Mucosa of gallbladder (tissue), 1 donor: ENCODE results near the gene RAPGEF1. TPM values are rescaled to one million over a fixed set of nuclear protein-coding genes. Genes with fewer than 3 reads are reported as not detected.

Experiments
- DNase-seq: peaks from one replicate; pipeline ENCODE4 v3.0.0-alpha.2; 2020; ENCODE audit warnings: low spot score
- total RNA-seq: library from RNA; stranded (reverse); gene quantifications from one replicate; pipeline ENCODE4 v1.2.1, GENCODE V29; 2021
- donor health status: DM: no; HTN: no; CAD: no.

The RAPGEF1 gene
- total RNA-seq, 1 donor from 2014 or later: 75.9 TPM

GRCh38 chr9:131606896-131607567, 132.8 kb downstream of the RAPGEF1 start:
- no peak for DNase-seq

- DNase-seq: peak; percentile 89
Measured at GRCh38 chr9:131605770-131606590, 133.9 kb downstream of the RAPGEF1 start.

GRCh38 chr9:131603711-131604439, 136.0 kb downstream of the RAPGEF1 start:
- no peak for DNase-seq

DNA sequence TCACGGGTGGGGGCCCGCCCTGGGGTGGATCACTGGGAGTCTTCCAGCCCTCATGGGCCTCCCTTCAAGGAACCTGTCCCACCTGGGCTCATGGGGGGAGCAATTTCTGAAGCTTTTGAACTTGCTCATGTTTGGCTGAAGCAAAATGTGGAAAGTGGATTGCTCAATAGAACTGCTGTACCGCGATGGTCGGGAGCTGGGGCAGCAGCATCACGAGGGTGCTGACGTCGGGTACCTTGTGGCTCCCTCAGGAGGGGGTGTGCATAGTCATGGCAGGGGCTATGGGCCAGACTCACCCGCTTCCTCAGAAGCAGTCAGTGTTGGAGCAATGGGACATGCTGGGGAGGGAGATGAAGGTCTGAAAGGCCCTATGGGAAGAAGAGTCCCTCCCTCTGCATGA, 136.7 kb downstream of the RAPGEF1 start:
- DNase-seq: no peak

GRCh38 chr9:131601683-131602181, 138.1 kb downstream of the RAPGEF1 start:
- peak; percentile 29 for DNase-seq

GRCh38 chr9:131598121-131598520, 141.8 kb downstream of the RAPGEF1 start:
- DNase-seq: peak; percentile 45

DNA sequence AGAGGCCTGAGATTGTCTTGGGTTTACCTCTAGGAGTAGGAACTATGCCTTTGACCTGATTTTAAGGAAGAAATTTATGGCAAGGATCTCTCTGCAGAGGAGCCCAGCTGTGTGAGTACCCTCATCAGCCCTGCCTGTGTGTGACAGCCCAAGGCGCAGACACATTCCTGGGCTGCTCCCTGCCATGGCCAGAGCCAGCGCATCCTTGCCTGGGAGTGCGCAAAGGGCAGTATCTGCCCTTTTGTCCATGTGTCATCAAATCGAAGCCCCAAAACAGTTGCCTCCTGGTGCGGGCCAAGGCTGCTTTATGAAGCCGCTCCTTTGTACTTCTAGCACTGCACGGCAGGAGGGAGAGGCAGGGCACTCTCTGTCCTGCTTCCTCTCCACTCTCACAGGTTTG, 142.6 kb downstream of the RAPGEF1 start:
- no peak for DNase-seq

- no peak for DNase-seq
Measured at GRCh38 chr9:131596430-131596743, 143.5 kb downstream of the RAPGEF1 start.

DNA sequence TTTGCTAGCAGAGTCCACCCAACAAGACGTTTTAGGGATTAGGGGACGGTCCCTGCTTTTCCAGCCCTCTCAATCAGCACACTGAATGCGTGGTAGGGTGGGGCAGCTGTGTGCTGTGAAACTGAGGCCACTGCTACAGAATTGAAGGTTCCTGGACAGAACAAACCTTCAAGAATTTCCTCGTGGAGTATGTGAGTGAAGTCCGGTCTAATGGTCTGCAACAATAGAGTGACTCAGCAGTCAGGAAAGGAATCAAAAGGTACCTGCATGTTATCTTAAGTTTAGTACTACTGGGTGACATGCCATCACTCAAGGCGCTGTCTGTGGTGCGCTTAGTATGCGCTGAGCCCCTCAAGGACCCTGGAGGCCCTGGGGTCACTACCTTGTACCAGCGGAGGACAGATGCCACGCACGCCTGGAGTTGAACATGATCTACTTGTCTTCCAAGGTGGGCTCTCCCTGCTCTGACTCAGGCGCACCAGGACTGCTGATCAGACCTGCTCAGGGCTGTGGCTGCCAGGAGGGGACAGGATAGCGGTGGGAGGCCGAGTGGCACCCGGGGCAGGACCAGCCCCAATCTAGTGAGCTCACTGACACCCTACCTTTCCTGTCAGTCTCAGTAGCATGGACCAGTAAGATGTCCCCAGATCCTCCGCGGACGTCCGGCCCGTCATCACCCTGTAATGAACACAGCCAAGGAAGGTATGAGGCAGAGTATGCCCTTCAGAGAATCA, 144.0 kb downstream of the RAPGEF1 start:
- no peak for DNase-seq

DNA sequence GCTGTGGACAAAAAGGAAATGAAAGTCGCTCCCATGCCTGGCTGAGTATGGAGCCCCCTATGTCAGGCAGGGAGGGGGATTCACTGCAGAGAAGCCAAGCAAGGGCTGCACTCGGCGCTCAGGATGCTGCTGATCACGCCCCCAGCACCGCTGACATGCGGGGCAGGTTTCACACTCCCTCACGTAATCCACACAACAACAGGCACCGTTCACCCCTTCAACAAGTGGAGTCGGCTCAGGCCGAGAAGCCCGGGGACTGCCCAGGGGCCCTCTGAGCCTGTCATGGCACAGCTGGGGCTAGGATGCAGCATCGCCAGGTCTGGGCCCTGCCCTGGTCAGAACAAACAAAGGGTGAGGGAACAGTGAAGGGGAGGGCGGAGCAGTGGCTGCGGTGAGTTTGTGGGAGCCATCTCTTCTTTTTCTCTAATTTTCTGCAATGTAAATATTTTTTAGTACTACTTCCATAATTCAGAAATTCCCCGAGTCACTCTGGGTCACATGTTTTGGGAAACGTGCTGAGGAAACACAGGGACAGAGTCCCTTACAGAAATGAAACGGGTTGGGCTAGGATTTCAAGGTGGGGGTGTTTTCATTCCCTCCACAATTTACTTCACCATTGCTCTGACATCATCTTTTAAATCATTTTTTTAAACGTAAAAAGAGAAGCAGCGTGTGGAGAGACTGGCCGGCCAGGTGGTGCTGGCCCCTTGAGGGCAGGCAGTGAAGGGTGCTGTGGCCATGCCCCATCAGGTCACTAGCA, 144.8 kb downstream of the RAPGEF1 start:
- no peak for DNase-seq

DNA sequence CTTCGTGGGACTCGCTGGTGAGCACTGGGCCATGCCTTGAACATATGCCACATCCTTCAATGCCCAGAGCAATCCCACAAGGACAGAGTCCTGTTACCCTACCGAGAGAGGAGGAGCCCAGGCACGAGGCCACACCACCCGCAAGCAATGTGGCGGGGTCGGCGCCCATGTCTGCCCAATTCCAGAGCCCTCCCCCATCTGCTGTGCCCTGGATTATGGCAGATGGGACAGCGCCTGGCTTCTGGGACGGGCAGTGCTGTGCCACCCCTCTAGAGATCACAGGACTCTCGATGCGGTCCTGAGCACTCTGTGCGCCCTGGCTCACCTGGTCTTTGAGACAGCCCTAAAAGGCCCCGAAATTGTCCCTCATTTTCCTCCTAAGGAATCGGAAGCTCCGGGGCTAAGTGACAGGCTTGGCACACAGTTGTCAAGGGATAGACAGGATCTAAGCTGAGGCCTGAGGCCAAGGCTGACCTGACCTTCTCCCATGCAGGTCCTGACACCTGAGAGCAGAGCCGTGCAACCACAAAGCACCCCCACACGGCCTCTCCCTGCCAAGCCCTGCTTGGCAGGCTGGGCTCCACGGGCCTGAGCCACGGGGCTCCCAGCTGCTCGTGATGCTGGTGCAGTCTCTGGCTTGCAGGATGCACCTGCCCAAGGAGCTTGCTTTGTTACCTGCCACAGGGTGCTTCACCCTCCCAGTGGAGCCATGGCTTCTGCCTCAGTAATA, 145.8 kb downstream of the RAPGEF1 start:
- no peak for DNase-seq

DNA sequence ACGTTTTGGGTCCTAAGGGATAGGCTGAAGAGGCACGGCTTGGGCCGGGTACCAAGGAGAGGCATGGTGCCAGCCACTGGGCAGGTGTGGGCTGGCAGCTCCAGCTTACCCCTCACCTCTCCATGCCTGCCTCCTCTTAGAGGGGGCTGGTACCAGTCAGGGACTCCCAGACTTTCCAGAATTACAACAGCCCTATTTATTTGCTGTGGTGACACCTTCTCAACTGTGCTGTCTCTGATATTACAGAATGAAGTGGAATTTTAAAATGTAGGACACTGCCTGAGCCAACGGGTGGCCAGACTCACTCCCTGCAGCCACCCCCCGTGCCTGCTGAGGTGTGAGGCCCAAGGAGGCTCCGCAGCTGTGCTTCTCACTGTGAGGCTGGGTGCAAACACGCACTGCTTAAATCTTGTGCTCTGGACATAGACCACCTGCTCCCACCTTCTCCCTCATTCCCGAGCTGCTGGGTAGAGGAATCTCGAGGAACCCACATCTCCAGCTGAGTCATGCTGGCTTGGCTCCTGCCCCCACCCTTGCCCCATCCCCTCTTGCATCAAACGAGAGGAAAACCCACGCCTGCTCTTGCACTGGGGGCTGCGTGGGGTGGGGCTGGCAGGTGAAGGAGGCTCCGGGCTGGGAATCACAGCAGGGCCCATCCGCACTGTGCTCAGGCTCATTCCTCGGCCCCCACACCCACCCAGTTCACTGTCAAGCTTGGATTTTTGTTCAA, 146.6 kb downstream of the RAPGEF1 start:
- no peak for DNase-seq

DNA sequence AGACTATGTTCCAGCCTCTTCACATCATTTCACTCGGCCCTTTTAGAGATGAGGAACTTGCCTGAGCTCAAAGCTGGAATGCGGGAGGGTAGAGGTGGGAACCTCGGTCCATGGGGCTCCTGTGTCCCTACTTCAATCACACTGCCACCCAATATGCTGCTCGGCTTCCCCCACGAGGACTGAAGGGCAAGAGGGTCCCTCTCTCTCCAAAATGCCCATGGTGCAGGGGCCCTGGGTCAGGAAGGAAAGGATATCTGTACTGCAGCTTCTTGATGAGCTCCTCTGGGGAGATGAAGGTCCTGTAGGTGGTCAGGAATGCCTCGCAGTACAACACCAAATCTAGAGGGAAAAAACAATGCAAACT, 148.0 kb downstream of the RAPGEF1 start:
- no peak for DNase-seq

DNA sequence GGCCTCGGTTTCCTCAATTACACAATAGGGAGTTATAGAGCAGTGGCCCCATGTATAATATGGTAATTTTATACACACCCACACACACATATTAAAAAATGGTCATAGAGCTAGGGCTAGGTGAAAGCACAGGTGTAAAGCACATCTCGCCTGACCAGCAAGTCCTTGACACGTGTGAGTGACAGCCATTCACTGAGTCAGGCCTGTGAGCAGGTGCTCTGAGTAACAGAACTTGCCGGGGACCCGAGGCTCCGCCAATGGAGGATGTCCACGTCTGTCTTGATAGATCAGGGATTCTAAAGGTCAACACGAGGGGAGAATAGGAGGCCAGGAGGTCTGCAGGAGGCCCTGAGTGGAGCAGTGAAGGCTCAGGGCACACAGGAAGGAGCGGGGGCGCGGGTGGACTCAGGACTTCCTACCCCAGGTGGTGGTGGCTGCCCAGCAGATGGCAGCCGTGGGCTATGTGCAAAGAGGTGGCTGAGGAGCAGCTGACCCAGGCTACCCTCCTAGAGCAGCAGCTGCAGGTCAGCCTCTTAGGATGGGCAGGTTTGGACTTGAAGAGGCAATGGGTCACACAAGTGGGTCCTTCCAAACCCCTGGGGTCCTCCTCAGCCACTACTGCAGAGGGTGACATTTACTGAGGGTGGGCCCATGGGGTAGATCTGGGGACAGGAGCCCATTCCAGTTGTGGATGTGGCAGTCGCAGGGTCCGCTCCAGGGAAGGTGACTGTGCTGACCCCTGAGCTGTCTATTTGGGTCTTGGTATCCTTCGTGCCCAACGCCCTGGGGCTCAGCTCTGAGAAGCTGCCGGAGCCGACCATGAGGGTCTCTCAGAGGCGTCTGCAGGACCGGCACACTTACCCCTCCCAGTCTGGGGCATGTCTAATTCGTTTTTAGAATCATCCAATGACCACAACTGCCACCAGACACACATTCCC, 148.7 kb downstream of the RAPGEF1 start:
- DNase-seq: peak; percentile 71

DNA sequence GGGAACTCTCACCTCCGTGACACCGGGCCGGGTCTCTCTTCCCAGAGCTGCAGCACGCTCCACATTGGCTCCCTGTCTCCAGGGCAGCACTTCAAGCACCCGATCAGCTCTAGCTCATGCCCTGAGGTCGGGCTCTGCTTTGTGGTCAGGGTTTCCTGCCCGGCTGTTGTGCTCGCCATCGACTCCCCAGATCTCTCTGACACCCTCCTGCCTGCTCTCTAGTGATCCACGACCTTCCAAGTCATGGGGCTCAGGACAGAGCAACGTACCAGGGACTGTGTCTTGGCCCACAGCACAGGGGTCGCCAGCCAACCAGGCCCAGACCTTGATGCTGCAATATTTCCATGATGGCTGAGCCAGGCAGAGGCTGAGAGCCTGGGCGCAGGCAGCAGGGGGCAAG, 149.4 kb downstream of the RAPGEF1 start:
- DNase-seq: no peak

DNA sequence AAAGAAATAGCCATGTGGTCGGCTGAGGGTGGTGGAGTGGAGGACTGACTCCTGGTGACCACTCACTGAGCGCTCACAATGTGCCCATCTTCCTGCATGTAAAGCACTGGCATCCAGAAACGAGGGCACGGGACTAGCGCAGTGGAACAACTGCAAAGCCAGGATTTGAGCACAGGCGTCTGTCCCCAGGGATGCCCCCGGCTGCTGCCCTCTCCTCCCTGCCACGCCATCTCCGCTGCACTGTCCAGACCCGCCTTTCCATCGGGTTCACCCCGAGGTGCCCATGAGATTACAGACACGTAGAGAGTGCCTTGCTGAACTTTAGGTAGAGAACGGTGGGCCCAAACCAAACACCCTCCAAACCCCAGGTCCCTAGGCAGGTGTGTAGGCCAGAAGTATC, 149.9 kb downstream of the RAPGEF1 start:
- no peak for DNase-seq

- DNase-seq: no peak
Measured at GRCh38 chr9:131589124-131589711, 150.7 kb downstream of the RAPGEF1 start.

DNA sequence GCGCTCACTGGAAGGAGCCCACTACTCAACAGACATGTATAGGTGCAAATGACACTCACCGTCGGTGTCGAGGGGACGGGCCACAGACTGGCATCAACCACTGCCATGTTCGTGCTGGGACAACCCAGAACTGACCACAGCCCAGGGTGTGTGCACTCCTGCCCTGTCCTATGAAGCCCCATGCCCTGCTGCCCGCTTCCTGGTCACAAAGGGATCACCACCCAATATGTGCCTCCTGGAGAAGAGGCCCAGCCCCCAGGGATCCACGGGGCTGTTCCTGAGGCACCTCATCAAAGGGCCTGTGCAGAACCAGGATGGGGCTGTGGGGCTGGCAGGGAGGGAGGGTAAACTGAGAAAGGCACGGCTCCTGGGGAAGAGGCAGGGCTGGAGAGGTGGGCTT, 151.5 kb downstream of the RAPGEF1 start:
- no peak for DNase-seq
